ENCODE data around the gene EPHB4.

The EPHB4 gene

DNA sequence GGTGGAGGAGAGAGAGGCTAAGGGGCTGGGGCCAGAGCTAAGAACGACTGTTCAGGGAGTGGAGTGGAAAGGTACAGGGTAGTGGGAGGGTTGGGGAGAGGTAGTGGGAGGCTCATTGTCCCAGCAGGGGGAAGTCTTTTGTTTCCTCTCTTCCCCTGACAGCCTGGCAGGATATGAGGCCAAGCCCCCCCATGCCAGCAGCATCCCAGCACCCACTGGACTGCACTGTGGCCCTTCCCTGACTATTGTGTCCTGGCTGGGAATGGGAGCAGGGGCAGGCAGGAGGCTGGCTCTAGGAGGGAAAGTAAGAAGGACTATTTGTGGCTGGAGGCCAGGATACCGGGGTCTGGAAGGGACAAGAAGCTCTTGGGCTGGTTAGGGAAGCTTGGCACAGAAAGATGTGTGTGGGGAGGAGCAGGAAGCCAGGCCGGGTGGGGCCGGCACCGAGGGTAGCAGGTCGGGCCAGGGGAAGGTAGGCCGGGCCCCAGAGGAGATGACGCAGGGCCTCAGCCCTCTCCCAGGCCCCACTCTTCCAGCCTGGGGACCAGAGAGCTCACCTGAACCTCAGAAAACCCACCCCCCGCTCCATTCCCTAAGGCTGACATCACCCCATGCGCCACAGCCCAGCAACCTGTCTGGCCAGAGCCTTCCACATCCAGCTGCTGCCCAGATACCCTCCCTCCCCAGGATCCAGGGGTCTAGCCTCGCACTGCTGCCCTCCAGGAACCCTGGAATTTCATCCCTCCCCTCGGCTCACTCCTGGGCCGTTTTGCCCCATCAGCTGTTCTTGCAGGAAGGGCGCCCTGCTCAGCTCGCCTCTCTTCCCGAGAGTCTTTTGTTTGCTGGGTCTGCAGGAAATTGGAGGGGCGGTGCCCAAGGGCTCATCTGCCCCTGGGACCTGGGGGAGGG is 8.8 kb upstream of the EPHB4 start (continued):
- TF ChIP-seq, protein P1, sequence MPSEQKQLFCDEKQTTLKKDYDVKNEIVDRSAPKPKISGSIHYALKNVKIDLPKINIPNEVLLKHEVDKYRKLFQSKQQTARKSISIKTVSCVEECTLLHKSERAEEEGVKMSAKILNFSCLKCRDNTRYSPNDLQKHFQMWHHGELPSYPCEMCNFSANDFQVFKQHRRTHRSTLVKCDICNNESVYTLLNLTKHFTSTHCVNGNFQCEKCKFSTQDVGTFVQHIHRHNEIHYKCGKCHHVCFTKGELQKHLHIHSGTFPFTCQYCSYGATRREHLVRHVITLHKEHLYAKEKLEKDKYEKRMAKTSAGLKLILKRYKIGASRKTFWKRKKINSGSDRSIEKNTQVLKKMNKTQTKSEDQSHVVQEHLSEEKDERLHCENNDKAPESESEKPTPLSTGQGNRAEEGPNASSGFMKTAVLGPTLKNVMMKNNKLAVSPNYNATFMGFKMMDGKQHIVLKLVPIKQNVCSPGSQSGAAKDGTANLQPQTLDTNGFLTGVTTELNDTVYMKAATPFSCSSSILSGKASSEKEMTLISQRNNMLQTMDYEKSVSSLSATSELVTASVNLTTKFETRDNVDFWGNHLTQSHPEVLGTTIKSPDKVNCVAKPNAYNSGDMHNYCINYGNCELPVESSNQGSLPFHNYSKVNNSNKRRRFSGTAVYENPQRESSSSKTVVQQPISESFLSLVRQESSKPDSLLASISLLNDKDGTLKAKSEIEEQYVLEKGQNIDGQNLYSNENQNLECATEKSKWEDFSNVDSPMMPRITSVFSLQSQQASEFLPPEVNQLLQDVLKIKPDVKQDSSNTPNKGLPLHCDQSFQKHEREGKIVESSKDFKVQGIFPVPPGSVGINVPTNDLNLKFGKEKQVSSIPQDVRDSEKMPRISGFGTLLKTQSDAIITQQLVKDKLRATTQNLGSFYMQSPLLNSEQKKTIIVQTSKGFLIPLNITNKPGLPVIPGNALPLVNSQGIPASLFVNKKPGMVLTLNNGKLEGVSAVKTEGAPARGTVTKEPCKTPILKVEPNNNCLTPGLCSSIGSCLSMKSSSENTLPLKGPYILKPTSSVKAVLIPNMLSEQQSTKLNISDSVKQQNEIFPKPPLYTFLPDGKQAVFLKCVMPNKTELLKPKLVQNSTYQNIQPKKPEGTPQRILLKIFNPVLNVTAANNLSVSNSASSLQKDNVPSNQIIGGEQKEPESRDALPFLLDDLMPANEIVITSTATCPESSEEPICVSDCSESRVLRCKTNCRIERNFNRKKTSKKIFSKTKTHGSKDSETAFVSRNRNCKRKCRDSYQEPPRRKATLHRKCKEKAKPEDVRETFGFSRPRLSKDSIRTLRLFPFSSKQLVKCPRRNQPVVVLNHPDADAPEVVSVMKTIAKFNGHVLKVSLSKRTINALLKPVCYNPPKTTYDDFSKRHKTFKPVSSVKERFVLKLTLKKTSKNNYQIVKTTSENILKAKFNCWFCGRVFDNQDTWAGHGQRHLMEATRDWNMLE (tag by site-specific recombination; conservative IDR thresholded peaks at IDR 0.05; ENCODE audit: low read depth), result no peak
- TF ChIP-seq, protein P2, sequence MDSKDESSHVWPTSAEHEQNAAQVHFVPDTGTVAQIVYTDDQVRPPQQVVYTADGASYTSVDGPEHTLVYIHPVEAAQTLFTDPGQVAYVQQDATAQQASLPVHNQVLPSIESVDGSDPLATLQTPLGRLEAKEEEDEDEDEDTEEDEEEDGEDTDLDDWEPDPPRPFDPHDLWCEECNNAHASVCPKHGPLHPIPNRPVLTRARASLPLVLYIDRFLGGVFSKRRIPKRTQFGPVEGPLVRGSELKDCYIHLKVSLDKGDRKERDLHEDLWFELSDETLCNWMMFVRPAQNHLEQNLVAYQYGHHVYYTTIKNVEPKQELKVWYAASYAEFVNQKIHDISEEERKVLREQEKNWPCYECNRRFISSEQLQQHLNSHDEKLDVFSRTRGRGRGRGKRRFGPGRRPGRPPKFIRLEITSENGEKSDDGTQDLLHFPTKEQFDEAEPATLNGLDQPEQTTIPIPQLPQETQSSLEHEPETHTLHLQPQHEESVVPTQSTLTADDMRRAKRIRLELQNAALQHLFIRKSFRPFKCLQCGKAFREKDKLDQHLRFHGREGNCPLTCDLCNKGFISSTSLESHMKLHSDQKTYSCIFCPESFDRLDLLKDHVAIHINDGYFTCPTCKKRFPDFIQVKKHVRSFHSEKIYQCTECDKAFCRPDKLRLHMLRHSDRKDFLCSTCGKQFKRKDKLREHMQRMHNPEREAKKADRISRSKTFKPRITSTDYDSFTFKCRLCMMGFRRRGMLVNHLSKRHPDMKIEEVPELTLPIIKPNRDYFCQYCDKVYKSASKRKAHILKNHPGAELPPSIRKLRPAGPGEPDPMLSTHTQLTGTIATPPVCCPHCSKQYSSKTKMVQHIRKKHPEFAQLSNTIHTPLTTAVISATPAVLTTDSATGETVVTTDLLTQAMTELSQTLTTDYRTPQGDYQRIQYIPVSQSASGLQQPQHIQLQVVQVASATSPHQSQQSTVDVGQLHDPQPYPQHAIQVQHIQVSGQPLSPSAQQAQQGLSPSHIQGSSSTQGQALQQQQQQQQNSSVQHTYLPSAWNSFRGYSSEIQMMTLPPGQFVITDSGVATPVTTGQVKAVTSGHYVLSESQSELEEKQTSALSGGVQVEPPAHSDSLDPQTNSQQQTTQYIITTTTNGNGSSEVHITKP (tag by site-specific recombination; IDR thresholded peaks at IDR 0.05), result peak; percentile 20; the same call in 1 of the 2 replicates
- TF ChIP-seq ZNF791 (tag by site-specific recombination; IDR thresholded peaks at IDR 0.05) (no peak), ZFP3 (tag by site-specific recombination; IDR thresholded peaks at IDR 0.05; ENCODE audit: low read depth) (no peak), SETDB1 (IDR thresholded peaks at IDR 0.05; ENCODE audit: insufficient read length, low read length) (no peak), ZNF707 (tag by site-specific recombination; IDR thresholded peaks at IDR 0.05) (no peak), ZNF530 (tag by site-specific recombination; IDR thresholded peaks at IDR 0.05; ENCODE audit: low read depth) (no peak), ZNF157 (tag by site-specific recombination; IDR thresholded peaks at IDR 0.05) (no peak), ZNF138 (tag by site-specific recombination; IDR thresholded peaks at IDR 0.05; ENCODE audit: borderline replicate concordance) (no peak), REPIN1 (tag by site-specific recombination; IDR thresholded peaks at IDR 0.05; ENCODE audit: low read depth) (no peak), ZNF843 (tag by site-specific recombination; IDR thresholded peaks at IDR 0.05) (no peak), YY1 (tag by site-specific recombination; IDR thresholded peaks at IDR 0.05) (no peak), ZNF175 (tag by site-specific recombination; IDR thresholded peaks at IDR 0.05) (no peak), GFI1B (tag by site-specific recombination; IDR thresholded peaks at IDR 0.05) (no peak), ZNF394 (tag by site-specific recombination; IDR thresholded peaks at IDR 0.05; ENCODE audit: borderline replicate concordance) (no peak)
- TF ChIP-seq, protein P3, sequence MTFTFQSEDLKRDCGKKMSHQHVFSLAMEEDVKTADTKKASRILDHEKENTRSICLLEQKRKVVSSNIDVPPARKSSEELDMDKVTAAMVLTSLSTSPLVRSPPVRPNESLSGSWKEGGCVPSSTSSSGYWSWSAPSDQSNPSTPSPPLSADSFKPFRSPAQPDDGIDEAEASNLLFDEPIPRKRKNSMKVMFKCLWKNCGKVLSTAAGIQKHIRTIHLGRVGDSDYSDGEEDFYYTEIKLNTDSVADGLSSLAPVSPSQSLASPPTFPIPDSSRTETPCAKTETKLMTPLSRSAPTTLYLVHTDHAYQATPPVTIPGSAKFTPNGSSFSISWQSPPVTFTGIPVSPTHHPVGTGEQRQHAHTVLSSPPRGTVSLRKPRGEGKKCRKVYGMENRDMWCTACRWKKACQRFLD (tag by site-specific recombination; IDR thresholded peaks at IDR 0.05), result no peak
- TF ChIP-seq, protein P4, sequence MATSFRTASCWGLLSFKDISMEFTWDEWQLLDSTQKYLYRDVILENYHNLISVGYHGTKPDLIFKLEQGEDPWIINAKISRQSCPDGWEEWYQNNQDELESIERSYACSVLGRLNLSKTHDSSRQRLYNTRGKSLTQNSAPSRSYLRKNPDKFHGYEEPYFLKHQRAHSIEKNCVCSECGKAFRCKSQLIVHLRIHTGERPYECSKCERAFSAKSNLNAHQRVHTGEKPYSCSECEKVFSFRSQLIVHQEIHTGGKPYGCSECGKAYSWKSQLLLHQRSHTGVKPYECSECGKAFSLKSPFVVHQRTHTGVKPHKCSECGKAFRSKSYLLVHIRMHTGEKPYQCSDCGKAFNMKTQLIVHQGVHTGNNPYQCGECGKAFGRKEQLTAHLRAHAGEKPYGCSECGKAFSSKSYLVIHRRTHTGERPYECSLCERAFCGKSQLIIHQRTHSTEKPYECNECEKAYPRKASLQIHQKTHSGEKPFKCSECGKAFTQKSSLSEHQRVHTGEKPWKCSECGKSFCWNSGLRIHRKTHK (tag by site-specific recombination; IDR thresholded peaks at IDR 0.05), result no peak
- TF ChIP-seq, protein P5, sequence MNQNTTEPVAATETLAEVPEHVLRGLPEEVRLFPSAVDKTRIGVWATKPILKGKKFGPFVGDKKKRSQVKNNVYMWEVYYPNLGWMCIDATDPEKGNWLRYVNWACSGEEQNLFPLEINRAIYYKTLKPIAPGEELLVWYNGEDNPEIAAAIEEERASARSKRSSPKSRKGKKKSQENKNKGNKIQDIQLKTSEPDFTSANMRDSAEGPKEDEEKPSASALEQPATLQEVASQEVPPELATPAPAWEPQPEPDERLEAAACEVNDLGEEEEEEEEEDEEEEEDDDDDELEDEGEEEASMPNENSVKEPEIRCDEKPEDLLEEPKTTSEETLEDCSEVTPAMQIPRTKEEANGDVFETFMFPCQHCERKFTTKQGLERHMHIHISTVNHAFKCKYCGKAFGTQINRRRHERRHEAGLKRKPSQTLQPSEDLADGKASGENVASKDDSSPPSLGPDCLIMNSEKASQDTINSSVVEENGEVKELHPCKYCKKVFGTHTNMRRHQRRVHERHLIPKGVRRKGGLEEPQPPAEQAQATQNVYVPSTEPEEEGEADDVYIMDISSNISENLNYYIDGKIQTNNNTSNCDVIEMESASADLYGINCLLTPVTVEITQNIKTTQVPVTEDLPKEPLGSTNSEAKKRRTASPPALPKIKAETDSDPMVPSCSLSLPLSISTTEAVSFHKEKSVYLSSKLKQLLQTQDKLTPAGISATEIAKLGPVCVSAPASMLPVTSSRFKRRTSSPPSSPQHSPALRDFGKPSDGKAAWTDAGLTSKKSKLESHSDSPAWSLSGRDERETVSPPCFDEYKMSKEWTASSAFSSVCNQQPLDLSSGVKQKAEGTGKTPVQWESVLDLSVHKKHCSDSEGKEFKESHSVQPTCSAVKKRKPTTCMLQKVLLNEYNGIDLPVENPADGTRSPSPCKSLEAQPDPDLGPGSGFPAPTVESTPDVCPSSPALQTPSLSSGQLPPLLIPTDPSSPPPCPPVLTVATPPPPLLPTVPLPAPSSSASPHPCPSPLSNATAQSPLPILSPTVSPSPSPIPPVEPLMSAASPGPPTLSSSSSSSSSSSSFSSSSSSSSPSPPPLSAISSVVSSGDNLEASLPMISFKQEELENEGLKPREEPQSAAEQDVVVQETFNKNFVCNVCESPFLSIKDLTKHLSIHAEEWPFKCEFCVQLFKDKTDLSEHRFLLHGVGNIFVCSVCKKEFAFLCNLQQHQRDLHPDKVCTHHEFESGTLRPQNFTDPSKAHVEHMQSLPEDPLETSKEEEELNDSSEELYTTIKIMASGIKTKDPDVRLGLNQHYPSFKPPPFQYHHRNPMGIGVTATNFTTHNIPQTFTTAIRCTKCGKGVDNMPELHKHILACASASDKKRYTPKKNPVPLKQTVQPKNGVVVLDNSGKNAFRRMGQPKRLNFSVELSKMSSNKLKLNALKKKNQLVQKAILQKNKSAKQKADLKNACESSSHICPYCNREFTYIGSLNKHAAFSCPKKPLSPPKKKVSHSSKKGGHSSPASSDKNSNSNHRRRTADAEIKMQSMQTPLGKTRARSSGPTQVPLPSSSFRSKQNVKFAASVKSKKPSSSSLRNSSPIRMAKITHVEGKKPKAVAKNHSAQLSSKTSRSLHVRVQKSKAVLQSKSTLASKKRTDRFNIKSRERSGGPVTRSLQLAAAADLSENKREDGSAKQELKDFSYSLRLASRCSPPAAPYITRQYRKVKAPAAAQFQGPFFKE (tag by site-specific recombination; IDR thresholded peaks at IDR 0.05; ENCODE audit: borderline replicate concordance), result no peak
- TF ChIP-seq, protein P6, sequence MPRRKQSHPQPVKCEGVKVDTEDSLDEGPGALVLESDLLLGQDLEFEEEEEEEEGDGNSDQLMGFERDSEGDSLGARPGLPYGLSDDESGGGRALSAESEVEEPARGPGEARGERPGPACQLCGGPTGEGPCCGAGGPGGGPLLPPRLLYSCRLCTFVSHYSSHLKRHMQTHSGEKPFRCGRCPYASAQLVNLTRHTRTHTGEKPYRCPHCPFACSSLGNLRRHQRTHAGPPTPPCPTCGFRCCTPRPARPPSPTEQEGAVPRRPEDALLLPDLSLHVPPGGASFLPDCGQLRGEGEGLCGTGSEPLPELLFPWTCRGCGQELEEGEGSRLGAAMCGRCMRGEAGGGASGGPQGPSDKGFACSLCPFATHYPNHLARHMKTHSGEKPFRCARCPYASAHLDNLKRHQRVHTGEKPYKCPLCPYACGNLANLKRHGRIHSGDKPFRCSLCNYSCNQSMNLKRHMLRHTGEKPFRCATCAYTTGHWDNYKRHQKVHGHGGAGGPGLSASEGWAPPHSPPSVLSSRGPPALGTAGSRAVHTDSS (tag by site-specific recombination; IDR thresholded peaks at IDR 0.05), result no peak
